ENCODE measurements around the gene AMPD1. TPM values are rescaled to one million over a fixed set of nuclear protein-coding genes. Genes with fewer than 3 reads are reported as not detected.

The AMPD1 gene
- total RNA-seq, 2 donors from 2014 or later = 0.23 to 0.40 TPM

DNA sequence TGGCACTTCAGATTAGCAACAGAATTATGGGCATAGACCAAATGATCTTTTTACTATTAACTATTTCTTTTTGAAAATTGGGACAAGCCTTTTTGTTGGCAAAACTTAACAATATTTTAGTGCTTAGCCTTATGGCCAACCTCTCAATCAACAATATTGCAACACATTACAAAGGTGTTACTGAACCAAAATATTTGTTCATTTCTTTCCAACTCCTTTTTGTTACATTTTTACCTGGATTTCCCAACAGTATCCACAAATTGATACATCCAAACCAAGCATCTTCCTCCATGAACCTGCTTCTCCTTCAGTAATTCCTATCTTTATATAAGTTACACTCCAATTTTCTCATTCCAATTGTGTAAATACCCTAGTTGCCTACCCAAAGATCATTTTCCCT, 1.5 kb upstream of the AMPD1 start:
- H3K4me1 ChIP-seq (replicated peaks) = no peaks in the 10 kb centered on the region
- no peak for DNase-seq (ENCODE audit: low spot score)
- intact Hi-C loops (cut with DNase I) = no loop called here
- TF ChIP-seq POLR2A (IDR thresholded peaks at IDR 0.05) = no peak
- H3K27ac ChIP-seq = no peak overlapping the region
- H3K27me3 ChIP-seq (replicated peaks; ENCODE audit: insufficient read depth) = no peaks in the 10 kb centered on the region
- no peaks in the 10 kb centered on the region for H3K9me3 ChIP-seq
- no peaks in the 10 kb centered on the region for H3K36me3 ChIP-seq
- no peak overlapping the region for H3K4me3 ChIP-seq

DNA sequence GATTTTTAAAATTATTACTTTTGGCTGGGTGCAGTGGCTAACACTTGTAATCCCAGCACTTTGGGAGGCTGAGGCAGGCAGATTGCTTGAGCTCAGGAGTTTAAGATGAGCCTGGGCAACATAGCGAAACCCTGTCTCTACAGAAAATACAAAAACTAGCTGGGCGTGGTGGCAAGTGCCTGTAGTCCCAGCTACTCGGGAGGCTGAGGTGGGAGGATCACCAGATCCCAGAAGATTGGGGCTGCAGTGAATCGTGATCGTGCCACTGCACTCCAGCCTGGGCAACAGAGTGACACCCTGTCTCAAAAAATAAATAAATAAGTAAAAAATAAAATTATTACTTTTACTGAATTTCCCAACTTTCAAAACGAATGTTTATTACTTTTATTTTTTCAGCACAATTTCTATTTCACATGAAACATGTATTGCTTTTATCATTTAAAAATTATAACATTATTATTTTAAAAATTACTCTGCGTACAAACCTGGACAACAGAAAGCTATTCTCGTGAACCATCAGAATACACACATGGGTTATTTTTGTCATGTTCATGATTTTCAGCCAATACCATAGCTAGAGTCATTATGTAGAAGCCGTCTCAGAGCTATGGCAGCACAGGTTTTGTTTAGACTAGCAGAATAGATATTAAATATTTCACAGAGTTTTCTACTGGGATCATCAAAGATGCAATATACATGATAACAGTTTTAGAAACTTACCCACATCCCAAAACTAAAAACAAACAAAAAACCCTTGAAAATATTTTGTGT, 621 bp downstream of the AMPD1 start:
- Histone ChIP-seq H3K9me3 (no peaks in the 10 kb centered on the region), H3K27me3 (replicated peaks; ENCODE audit: insufficient read depth) (no peaks in the 10 kb centered on the region), H3K36me3 (no peaks in the 10 kb centered on the region), H3K27ac (no peak overlapping the region), H3K4me3 (no peak overlapping the region), H3K4me1 (replicated peaks) (no peaks in the 10 kb centered on the region)
- intact Hi-C loops (cut with DNase I) = no loop called here
- TF ChIP-seq, protein P1, sequence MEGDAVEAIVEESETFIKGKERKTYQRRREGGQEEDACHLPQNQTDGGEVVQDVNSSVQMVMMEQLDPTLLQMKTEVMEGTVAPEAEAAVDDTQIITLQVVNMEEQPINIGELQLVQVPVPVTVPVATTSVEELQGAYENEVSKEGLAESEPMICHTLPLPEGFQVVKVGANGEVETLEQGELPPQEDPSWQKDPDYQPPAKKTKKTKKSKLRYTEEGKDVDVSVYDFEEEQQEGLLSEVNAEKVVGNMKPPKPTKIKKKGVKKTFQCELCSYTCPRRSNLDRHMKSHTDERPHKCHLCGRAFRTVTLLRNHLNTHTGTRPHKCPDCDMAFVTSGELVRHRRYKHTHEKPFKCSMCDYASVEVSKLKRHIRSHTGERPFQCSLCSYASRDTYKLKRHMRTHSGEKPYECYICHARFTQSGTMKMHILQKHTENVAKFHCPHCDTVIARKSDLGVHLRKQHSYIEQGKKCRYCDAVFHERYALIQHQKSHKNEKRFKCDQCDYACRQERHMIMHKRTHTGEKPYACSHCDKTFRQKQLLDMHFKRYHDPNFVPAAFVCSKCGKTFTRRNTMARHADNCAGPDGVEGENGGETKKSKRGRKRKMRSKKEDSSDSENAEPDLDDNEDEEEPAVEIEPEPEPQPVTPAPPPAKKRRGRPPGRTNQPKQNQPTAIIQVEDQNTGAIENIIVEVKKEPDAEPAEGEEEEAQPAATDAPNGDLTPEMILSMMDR (IDR thresholded peaks at IDR 0.05) = no peak
- TF ChIP-seq POLR2AphosphoS5 (IDR thresholded peaks at IDR 0.05) (no peak), POLR2A (IDR thresholded peaks at IDR 0.05) (no peak)
- no peak for DNase-seq (ENCODE audit: low spot score)
- WGBS = 87% methylated on average over 9 of the region's 9 CpGs

DNA sequence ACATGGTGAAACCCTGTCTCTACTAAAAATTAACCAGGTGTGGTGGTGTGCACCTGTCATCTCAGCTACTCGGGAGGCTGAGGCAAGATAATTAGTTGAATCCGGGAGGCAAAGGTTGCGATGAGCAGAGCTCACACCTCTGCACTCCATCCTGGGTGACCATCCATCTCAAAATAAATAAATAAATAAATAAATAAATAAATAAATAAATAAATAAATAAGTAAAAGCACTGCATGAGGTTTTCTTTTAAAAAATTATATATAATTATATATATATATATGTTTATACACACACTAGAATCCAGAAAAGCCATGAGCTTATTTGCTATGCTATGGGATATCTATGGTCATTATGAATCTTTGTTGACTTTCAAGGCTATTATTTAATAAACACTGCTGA, 2.4 kb downstream of the AMPD1 start:
- H3K27me3 ChIP-seq (replicated peaks; ENCODE audit: insufficient read depth) = no peaks in the 10 kb centered on the region
- no peak overlapping the region for H3K4me3 ChIP-seq
- no peaks in the 10 kb centered on the region for H3K4me1 ChIP-seq (replicated peaks)
- H3K36me3 ChIP-seq = no peaks in the 10 kb centered on the region
- no peak for DNase-seq (ENCODE audit: low spot score)
- H3K9me3 ChIP-seq = no peaks in the 10 kb centered on the region
- 86% methylated on average over 3 of the region's 3 CpGs for WGBS
- TF ChIP-seq, protein P1 (IDR thresholded peaks at IDR 0.05) = no peak
- no peak for TF ChIP-seq POLR2AphosphoS5 (IDR thresholded peaks at IDR 0.05)
- TF ChIP-seq POLR2A (IDR thresholded peaks at IDR 0.05) = no peak
- H3K27ac ChIP-seq = no peak overlapping the region
- intact Hi-C loops (cut with DNase I) = no loop called here

DNA sequence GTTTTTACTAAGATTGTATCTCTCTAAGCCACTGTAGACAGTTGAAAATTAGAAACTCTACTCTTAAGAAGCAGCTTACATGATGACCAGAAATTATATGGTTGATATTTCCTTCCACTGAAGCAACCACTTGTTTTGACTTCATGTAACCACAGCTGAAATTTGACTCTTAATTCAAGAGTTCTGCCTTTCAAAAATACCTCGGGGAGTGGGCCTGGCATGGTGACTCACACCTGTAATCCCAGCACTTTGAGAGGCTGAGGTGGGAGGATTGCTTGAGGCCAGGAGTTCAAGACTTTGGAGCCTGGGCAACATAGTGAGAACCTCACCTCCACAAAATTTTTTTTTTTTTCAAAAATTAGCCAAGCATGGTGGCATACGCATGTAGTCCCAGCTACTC, 4.3 kb downstream of the AMPD1 start:
- TF ChIP-seq POLR2AphosphoS5 (IDR thresholded peaks at IDR 0.05) (no peak), POLR2A (IDR thresholded peaks at IDR 0.05) (no peak)
- TF ChIP-seq, protein P1 (IDR thresholded peaks at IDR 0.05) = no peak
- Histone ChIP-seq H3K4me3 (no peak overlapping the region), H3K36me3 (no peaks in the 10 kb centered on the region), H3K27me3 (replicated peaks; ENCODE audit: insufficient read depth) (no peaks in the 10 kb centered on the region), H3K27ac (no peak overlapping the region), H3K9me3 (no peaks in the 10 kb centered on the region), H3K4me1 (replicated peaks) (no peaks in the 10 kb centered on the region)
- intact Hi-C loops (cut with DNase I) = no loop called here
- no peak for DNase-seq (ENCODE audit: low spot score)
- 75% methylated on average over 2 of the region's 2 CpGs for WGBS

DNA sequence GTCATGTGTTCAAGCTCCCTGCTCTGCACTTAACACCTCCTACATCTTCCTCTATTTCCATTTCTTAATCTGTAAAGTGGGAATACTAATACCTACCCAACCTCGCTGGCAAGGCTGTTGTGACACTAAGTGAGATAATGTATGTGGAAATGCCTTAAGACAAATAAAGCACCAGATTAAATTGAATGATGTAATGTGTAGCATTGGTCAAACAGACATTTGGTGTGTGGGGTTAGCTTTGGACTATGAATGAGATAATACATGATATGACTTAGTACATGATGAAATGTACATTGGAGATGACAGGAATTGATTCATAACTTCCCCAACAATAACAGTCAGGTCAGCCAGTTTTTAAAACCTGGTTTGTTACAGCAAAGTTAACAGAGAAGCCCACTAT, 5.2 kb downstream of the AMPD1 start:
- no peak for DNase-seq (ENCODE audit: low spot score)
- Histone ChIP-seq H3K4me3 (no peak overlapping the region), H3K27ac (no peak overlapping the region), H3K4me1 (replicated peaks) (no peaks in the 10 kb centered on the region), H3K9me3 (no peaks in the 10 kb centered on the region), H3K36me3 (no peaks in the 10 kb centered on the region), H3K27me3 (replicated peaks; ENCODE audit: insufficient read depth) (no peaks in the 10 kb centered on the region)
- 87% methylated on average over 1 of the region's 1 CpG for WGBS
- TF ChIP-seq, protein P1 (IDR thresholded peaks at IDR 0.05) = no peak
- no peak for TF ChIP-seq POLR2A (IDR thresholded peaks at IDR 0.05)
- no peak for TF ChIP-seq POLR2AphosphoS5 (IDR thresholded peaks at IDR 0.05)
- intact Hi-C loops (cut with DNase I) = no loop called here
